Measurements from ENCODE around the gene RAB27A. TPM values are rescaled to one million over a fixed set of nuclear protein-coding genes. Genes with fewer than 3 reads are reported as not detected.

The RAB27A gene
- total and polyA plus RNA-seq, 2 of the 8 experiments (the other 6 are each of a cell fraction or from before 2014, with no cell fraction given) = 2.3 to 6.5 TPM

DNA sequence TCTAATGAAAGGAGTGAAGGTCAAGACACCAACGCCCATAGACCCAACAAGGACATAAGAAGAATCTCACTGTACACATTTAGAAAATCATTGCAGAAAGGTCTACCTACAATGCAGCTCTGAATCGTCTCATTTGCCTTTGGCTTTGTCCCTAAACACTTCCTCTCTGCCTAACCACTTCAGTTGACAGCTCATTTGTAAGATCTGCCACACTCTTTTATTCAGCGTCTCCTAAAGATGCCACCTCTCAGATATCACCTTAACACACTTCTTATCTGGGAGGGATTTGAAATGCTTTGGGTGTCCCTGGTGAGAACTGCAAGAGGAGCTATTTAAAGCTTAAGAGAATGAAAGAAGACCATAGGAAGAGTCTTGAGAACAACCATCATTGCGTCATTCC, 38.7 kb downstream of the RAB27A start:
- ChIA-PET POLR2A (ENCODE audit: partially characterized antibody) (no interaction called here), CTCF (ENCODE audit: partially characterized antibody) (interaction anchor here (0.8 kb wide), 1 partner anchor 19 kb away, joined by 3 read pairs; no protein-coding TSS in a partner anchor)
- DNase-seq (ENCODE audit: low read depth in 1 of 2, low spot score in 2 of 2) (no peak), FAIRE-seq (no peak)
- 87% methylated on average over 4 of the region's 4 CpGs; no CpG with 5 or more reads in 1 of the 2 experiments for WGBS, 2 experiments (ENCODE audit: extremely low coverage in 1 of 2, insufficient coverage in 1 of 2, insufficient read length in 1 of 2, insufficient replicate concordance in 2 of 2, low coverage in 1 of 2, low lambda C conversion rate in 2 of 2, missing lambda C conversion rate in 1 of 2)
- no peak overlapping the region for H2BK12ac ChIP-seq (ENCODE audit: low read depth, low read length)
- H4K91ac ChIP-seq (replicated peaks; ENCODE audit: insufficient read length, low read length) = no peak overlapping the region
- no peaks in the 10 kb centered on the region for H3K79me2 ChIP-seq (ENCODE audit: control insufficient read depth in 1 of 2, insufficient read depth in 2 of 2, low read length in 2 of 2)
- H3K56ac ChIP-seq (replicated peaks; ENCODE audit: insufficient read length, low read depth, low read length) = no peak overlapping the region
- no peak overlapping the region for H3K4me3 ChIP-seq (ENCODE audit: extremely low read depth in 1 of 4, insufficient read depth in 2 of 4, low read depth in 3 of 4, low read length in 4 of 4)
- H2BK5ac ChIP-seq (ENCODE audit: low read depth, low read length) = no peak overlapping the region
- no peak overlapping the region for H3K4me2 ChIP-seq (ENCODE audit: insufficient read depth in 1 of 2, low read depth in 2 of 2, low read length in 2 of 2)
- H2BK15ac ChIP-seq (ENCODE audit: low read length) = no peak overlapping the region
- H3K14ac ChIP-seq (ENCODE audit: insufficient read length) = no peak overlapping the region
- H2BK120ac ChIP-seq (replicated peaks; ENCODE audit: low read depth, low read length) = no peak overlapping the region
- no peaks in the 10 kb centered on the region for H3K9me3 ChIP-seq (ENCODE audit: insufficient read depth in 2 of 2, low read depth in 1 of 2, low read length in 1 of 2)
- no peak overlapping the region for H3K4ac ChIP-seq (replicated peaks; ENCODE audit: insufficient read length, low read depth, low read length)
- H3K23me2 ChIP-seq (ENCODE audit: low read depth, low read length) = no peaks in the 10 kb centered on the region
- no peak overlapping the region for H2BK20ac ChIP-seq (ENCODE audit: low read length)
- no peak overlapping the region for H2AFZ ChIP-seq (ENCODE audit: low read length)
- H4K20me1 ChIP-seq (replicated peaks in 1 of 2; ENCODE audit: control insufficient read depth in 1 of 2, insufficient read depth in 2 of 2, low read length in 2 of 2) = no peaks in the 10 kb centered on the region
- no peak overlapping the region for H3K23ac ChIP-seq (ENCODE audit: insufficient read length)
- H3K4me1 ChIP-seq (replicated peaks in 1 of 4; ENCODE audit: control insufficient read depth in 3 of 4, insufficient read depth in 4 of 4, low read length in 3 of 4) = no peaks in the 10 kb centered on the region
- no peak overlapping the region for H3K27ac ChIP-seq (ENCODE audit: low read depth, low read length)
- H3K27me3 ChIP-seq (replicated peaks in 1 of 4; ENCODE audit: control insufficient read depth in 3 of 4, extremely low read depth in 1 of 4, insufficient read depth in 3 of 4, low read length in 3 of 4) = no peaks in the 10 kb centered on the region
- H3K9ac ChIP-seq (replicated peaks in 1 of 4; ENCODE audit: extremely low read depth in 1 of 4, low read depth in 3 of 4, low read length in 3 of 4) = no peak overlapping the region
- H3K36me3 ChIP-seq (ENCODE audit: control insufficient read depth in 2 of 4, insufficient read depth in 4 of 4, low read length in 3 of 4) = no peaks in the 10 kb centered on the region
- H4K5ac ChIP-seq (ENCODE audit: insufficient read length, low read depth, low read length) = no peak overlapping the region
- no peak overlapping the region for H4K8ac ChIP-seq (ENCODE audit: extremely low read depth, insufficient read depth, low read length)
- H3K18ac ChIP-seq (ENCODE audit: extremely low read depth, low read length) = no peak overlapping the region
- no peaks in the 10 kb centered on the region for H3K79me1 ChIP-seq (ENCODE audit: low read depth, low read length)
- no peak overlapping the region for H2AK5ac ChIP-seq (ENCODE audit: low read depth, low read length)
- TF ChIP-seq TBP (IDR thresholded peaks at IDR 0.05; ENCODE audit: low read depth, low read length) = no peak
- no peak for TF ChIP-seq CHD1 (IDR thresholded peaks at IDR 0.05; ENCODE audit: low read depth, low read length)
- TF ChIP-seq BRCA1 (IDR thresholded peaks at IDR 0.05; ENCODE audit: low read depth, low read length) = no peak
- no peak for TF ChIP-seq RFX5 (IDR thresholded peaks at IDR 0.05; ENCODE audit: borderline replicate concordance, low read depth, low read length)
- no peak for TF ChIP-seq BACH1 (IDR thresholded peaks at IDR 0.05; ENCODE audit: low read length)
- TF ChIP-seq PHF8 (conservative IDR thresholded peaks at IDR 0.05; ENCODE audit: low read depth, low read length) = no peak
- no peak for TF ChIP-seq TEAD4 (IDR thresholded peaks at IDR 0.05; ENCODE audit: low read depth, low read length)
- no peak for TF ChIP-seq GABPA (IDR thresholded peaks at IDR 0.05; ENCODE audit: borderline replicate concordance, insufficient read depth, low read length)
- no peak for TF ChIP-seq CBX5 (IDR thresholded peaks at IDR 0.05; ENCODE audit: low read depth, low read length)
- TF ChIP-seq E2F6 (IDR thresholded peaks at IDR 0.05) = no peak
- TF ChIP-seq HDAC2 (IDR thresholded peaks at IDR 0.05; ENCODE audit: borderline replicate concordance in 1 of 2, low read depth in 2 of 2, low read length in 2 of 2) = no peak
- no peak for TF ChIP-seq NANOG (IDR thresholded peaks at IDR 0.05; ENCODE audit: insufficient read depth, low read depth, low read length, poor library complexity, severe bottlenecking)
- TF ChIP-seq CREB1 (IDR thresholded peaks at IDR 0.05) = no peak
- no peak for TF ChIP-seq SIX5 (IDR thresholded peaks at IDR 0.05; ENCODE audit: low read depth, low read length)
- TF ChIP-seq, protein P1, sequence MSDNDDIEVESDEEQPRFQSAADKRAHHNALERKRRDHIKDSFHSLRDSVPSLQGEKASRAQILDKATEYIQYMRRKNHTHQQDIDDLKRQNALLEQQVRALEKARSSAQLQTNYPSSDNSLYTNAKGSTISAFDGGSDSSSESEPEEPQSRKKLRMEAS (IDR thresholded peaks at IDR 0.05) = no peak
